Measurements from ENCODE around the gene SORL1-AS1.

SORL1-AS1 gene

GRCh38 chr11:121408830-121409229 lies 43.9 kb downstream of the SORL1-AS1 start:
- Histone ChIP-seq H3K4me3 (ENCODE audit: low read length) (no peak overlapping the region), H3K4me1 (ENCODE audit: control insufficient read depth, low read depth, low read length) (peaks cover 30% of the 10 kb centered on the region), H3K27me3 (ENCODE audit: control insufficient read depth, insufficient read depth, low read length) (no peaks in the 10 kb centered on the region), H3K9me3 (ENCODE audit: control insufficient read depth, low read depth, low read length) (no peaks in the 10 kb centered on the region), H3K36me3 (ENCODE audit: control insufficient read depth, low read depth, low read length) (no peaks in the 10 kb centered on the region), H3K9ac (ENCODE audit: low read length) (no peak overlapping the region), H3K27ac (ENCODE audit: low read length) (peak overlapping the region; percentile 3)

- H3K9ac ChIP-seq (ENCODE audit: low read length): peak overlapping the region; percentile 55
- H3K9me3 ChIP-seq (ENCODE audit: control insufficient read depth, low read depth, low read length): peaks cover 7% of the 10 kb centered on the region
- peaks cover 30% of the 10 kb centered on the region for H3K4me1 ChIP-seq (ENCODE audit: control insufficient read depth, low read depth, low read length)
- H3K27ac ChIP-seq (ENCODE audit: low read length): peak overlapping the region; percentile 88
- no peaks in the 10 kb centered on the region for H3K27me3 ChIP-seq (ENCODE audit: control insufficient read depth, insufficient read depth, low read length)
- H3K36me3 ChIP-seq (ENCODE audit: control insufficient read depth, low read depth, low read length): no peaks in the 10 kb centered on the region
- H3K4me3 ChIP-seq (ENCODE audit: low read length): peak overlapping the region; percentile 25
Observed at GRCh38 chr11:121406291-121406690, 46.5 kb downstream of the SORL1-AS1 start.

- Histone ChIP-seq H3K27ac (ENCODE audit: low read length) (peak overlapping the region; percentile 88), H3K4me3 (ENCODE audit: low read length) (peak overlapping the region; percentile 25), H3K9ac (ENCODE audit: low read length) (no peak overlapping the region), H3K9me3 (ENCODE audit: control insufficient read depth, low read depth, low read length) (peaks cover 7% of the 10 kb centered on the region), H3K36me3 (ENCODE audit: control insufficient read depth, low read depth, low read length) (no peaks in the 10 kb centered on the region), H3K27me3 (ENCODE audit: control insufficient read depth, insufficient read depth, low read length) (no peaks in the 10 kb centered on the region), H3K4me1 (ENCODE audit: control insufficient read depth, low read depth, low read length) (peaks cover 30% of the 10 kb centered on the region)
Observed at GRCh38 chr11:121405646-121406045, 47.1 kb downstream of the SORL1-AS1 start.

GRCh38 chr11:121394785-121395184 lies 58.0 kb downstream of the SORL1-AS1 start:
- H3K27me3 ChIP-seq (ENCODE audit: control insufficient read depth, insufficient read depth, low read length): no peaks in the 10 kb centered on the region
- H3K36me3 ChIP-seq (ENCODE audit: control insufficient read depth, low read depth, low read length): no peaks in the 10 kb centered on the region
- H3K4me1 ChIP-seq (ENCODE audit: control insufficient read depth, low read depth, low read length): peaks cover 5% of the 10 kb centered on the region
- H3K9me3 ChIP-seq (ENCODE audit: control insufficient read depth, low read depth, low read length): no peaks in the 10 kb centered on the region
- no peak overlapping the region for H3K9ac ChIP-seq (ENCODE audit: low read length)
- no peak overlapping the region for H3K4me3 ChIP-seq (ENCODE audit: low read length)
- H3K27ac ChIP-seq (ENCODE audit: low read length): no peak overlapping the region

- no peaks in the 10 kb centered on the region for H3K27me3 ChIP-seq (ENCODE audit: control insufficient read depth, insufficient read depth, low read length)
- peaks cover 14% of the 10 kb centered on the region for H3K4me1 ChIP-seq (ENCODE audit: control insufficient read depth, low read depth, low read length)
- no peak overlapping the region for H3K9ac ChIP-seq (ENCODE audit: low read length)
- H3K27ac ChIP-seq (ENCODE audit: low read length): no peak overlapping the region
- no peaks in the 10 kb centered on the region for H3K9me3 ChIP-seq (ENCODE audit: control insufficient read depth, low read depth, low read length)
- no peaks in the 10 kb centered on the region for H3K36me3 ChIP-seq (ENCODE audit: control insufficient read depth, low read depth, low read length)
- H3K4me3 ChIP-seq (ENCODE audit: low read length): no peak overlapping the region
Observed at GRCh38 chr11:121393855-121394254, 58.9 kb downstream of the SORL1-AS1 start.

GRCh38 chr11:121391914-121392313 lies 60.9 kb downstream of the SORL1-AS1 start:
- Histone ChIP-seq H3K36me3 (ENCODE audit: control insufficient read depth, low read depth, low read length) (no peaks in the 10 kb centered on the region), H3K9me3 (ENCODE audit: control insufficient read depth, low read depth, low read length) (no peaks in the 10 kb centered on the region), H3K27me3 (ENCODE audit: control insufficient read depth, insufficient read depth, low read length) (no peaks in the 10 kb centered on the region), H3K27ac (ENCODE audit: low read length) (no peak overlapping the region), H3K4me3 (ENCODE audit: low read length) (no peak overlapping the region), H3K9ac (ENCODE audit: low read length) (no peak overlapping the region), H3K4me1 (ENCODE audit: control insufficient read depth, low read depth, low read length) (peaks cover 14% of the 10 kb centered on the region)

- Histone ChIP-seq H3K9ac (ENCODE audit: low read length) (no peak overlapping the region), H3K9me3 (ENCODE audit: control insufficient read depth, low read depth, low read length) (no peaks in the 10 kb centered on the region), H3K4me3 (ENCODE audit: low read length) (no peak overlapping the region), H3K27me3 (ENCODE audit: control insufficient read depth, insufficient read depth, low read length) (no peaks in the 10 kb centered on the region), H3K4me1 (ENCODE audit: control insufficient read depth, low read depth, low read length) (peaks cover 14% of the 10 kb centered on the region), H3K27ac (ENCODE audit: low read length) (no peak overlapping the region), H3K36me3 (ENCODE audit: control insufficient read depth, low read depth, low read length) (no peaks in the 10 kb centered on the region)
Observed at GRCh38 chr11:121389651-121390050, 63.1 kb downstream of the SORL1-AS1 start.
